ENCODE results near the gene MAP3K8.

DNA sequence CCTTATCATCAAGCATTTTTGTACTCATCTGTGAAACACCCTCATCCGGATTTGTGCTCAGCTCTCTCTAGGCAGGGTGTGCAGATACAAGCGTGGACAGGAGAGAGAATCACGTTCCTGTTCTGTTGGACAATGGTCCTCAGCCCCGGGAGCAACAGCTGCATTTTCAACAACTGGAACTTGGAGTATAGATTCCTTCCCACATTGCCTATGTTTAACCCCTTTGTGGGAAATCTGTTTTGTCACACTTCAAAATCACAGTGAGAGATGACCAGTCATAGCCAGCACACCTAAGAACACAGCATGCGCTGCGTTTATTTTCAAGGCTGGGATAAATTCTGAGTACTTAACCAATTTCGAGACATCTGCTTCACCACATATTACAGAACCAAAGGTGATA lies 32.5 kb downstream of the MAP3K8 start:
- TF ChIP-seq, protein P1, sequence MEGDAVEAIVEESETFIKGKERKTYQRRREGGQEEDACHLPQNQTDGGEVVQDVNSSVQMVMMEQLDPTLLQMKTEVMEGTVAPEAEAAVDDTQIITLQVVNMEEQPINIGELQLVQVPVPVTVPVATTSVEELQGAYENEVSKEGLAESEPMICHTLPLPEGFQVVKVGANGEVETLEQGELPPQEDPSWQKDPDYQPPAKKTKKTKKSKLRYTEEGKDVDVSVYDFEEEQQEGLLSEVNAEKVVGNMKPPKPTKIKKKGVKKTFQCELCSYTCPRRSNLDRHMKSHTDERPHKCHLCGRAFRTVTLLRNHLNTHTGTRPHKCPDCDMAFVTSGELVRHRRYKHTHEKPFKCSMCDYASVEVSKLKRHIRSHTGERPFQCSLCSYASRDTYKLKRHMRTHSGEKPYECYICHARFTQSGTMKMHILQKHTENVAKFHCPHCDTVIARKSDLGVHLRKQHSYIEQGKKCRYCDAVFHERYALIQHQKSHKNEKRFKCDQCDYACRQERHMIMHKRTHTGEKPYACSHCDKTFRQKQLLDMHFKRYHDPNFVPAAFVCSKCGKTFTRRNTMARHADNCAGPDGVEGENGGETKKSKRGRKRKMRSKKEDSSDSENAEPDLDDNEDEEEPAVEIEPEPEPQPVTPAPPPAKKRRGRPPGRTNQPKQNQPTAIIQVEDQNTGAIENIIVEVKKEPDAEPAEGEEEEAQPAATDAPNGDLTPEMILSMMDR (IDR thresholded peaks at IDR 0.05), result no peak
- TF ChIP-seq EZH2 (IDR thresholded peaks at IDR 0.05; ENCODE audit: borderline replicate concordance, insufficient read depth, low read depth, low read length, poor library complexity, severe bottlenecking), result no peak

Data from B cell (primary cell).